Measurements from ENCODE around the gene NPIPB9. TPM values are rescaled to one million over a fixed set of nuclear protein-coding genes. Genes with fewer than 3 reads are reported as not detected.
"Not testable (repeated sequence)": the region's sequence is repeated elsewhere in the genome, so short reads cannot be mapped to it uniquely, and the experiment has no call there.

Gene NPIPB9

GRCh38 chr16:28820016-28820415, 68.4 kb downstream of the NPIPB9 start:
- H3K4ac ChIP-seq (ENCODE audit: low read length), result no peak overlapping the region
- no peak overlapping the region for H3K14ac ChIP-seq (ENCODE audit: low read length)
- no peak overlapping the region for H3K4me3 ChIP-seq (ENCODE audit: low read length in 2 of 2)

GRCh38 chr16:28820546-28820945, 69.0 kb downstream of the NPIPB9 start:
- H3K23ac ChIP-seq (ENCODE audit: low read depth, low read length, poor library complexity); H2BK15ac ChIP-seq (ENCODE audit: low read length): not testable (repeated sequence)

More at GRCh38 chr16:28820016-28820415, 68.4 kb downstream of the NPIPB9 start:
- WGBS, 2 donors (ENCODE audit: extremely low coverage in 2 of 2, insufficient read length in 2 of 2, insufficient replicate concordance in 1 of 2), result no CpG with 5 or more reads among the region's 5 CpGs
- Histone ChIP-seq H2AK5ac (ENCODE audit: low read depth, low read length) (no peak overlapping the region), H4K8ac (ENCODE audit: low read depth, low read length) (no peak overlapping the region), H3K9me3 (replicated peaks in 1 of 2; ENCODE audit: control insufficient read depth in 2 of 2, insufficient read depth in 1 of 2, low read depth in 1 of 2, low read length in 2 of 2) (no peaks in the 10 kb centered on the region), H4K91ac (ENCODE audit: low read depth, low read length, poor library complexity) (no peak overlapping the region), H3K4me2 (ENCODE audit: insufficient read depth, low read length, poor library complexity, severe bottlenecking) (no peak overlapping the region), H3K27me3 (ENCODE audit: control insufficient read depth in 3 of 3, insufficient read depth in 3 of 3, low read depth in 1 of 3, low read length in 3 of 3) (no peaks in the 10 kb centered on the region), H3K23ac (ENCODE audit: low read depth, low read length, poor library complexity) (no peak overlapping the region), H3K79me1 (ENCODE audit: low read depth, low read length) (no peaks in the 10 kb centered on the region), H2BK5ac (ENCODE audit: low read length) (no peak overlapping the region), H3K27ac (replicated peaks; ENCODE audit: low read length) (no peak overlapping the region), H2AFZ (ENCODE audit: low read length) (no peak overlapping the region), H3K36me3 (replicated peaks in 1 of 2; ENCODE audit: control insufficient read depth in 2 of 2, insufficient read depth in 2 of 2, low read length in 2 of 2) (peaks cover 2 to 17% of the 10 kb centered on the region in 2 donors), H3K9ac (ENCODE audit: low read depth, low read length, poor library complexity) (no peak overlapping the region), H2BK12ac (ENCODE audit: low read length) (no peak overlapping the region), H2BK120ac (ENCODE audit: low read depth, low read length) (no peak overlapping the region), H3K4me1 (ENCODE audit: control insufficient read depth in 2 of 2, insufficient read depth in 1 of 2, low read depth in 1 of 2, low read length in 2 of 2) (peaks cover 3 to 8% of the 10 kb centered on the region in 2 donors), H3K18ac (ENCODE audit: low read length) (no peak overlapping the region), H2BK15ac (ENCODE audit: low read length) (no peak overlapping the region)
- no peak for DNase-seq (ENCODE audit: low spot score)

GRCh38 chr16:28821874-28822519, 70.4 kb downstream of the NPIPB9 start:
- Histone ChIP-seq H2AK5ac (ENCODE audit: low read depth, low read length) (no peak overlapping the region), H2BK12ac (ENCODE audit: low read length) (no peak overlapping the region), H4K8ac (ENCODE audit: low read depth, low read length) (no peak overlapping the region), H3K23ac (ENCODE audit: low read depth, low read length, poor library complexity) (peak overlapping the region; percentile 37), H3K27ac (replicated peaks; ENCODE audit: low read length) (peak overlapping the region; percentile 99), H3K4me2 (ENCODE audit: insufficient read depth, low read length, poor library complexity, severe bottlenecking) (peak overlapping the region; percentile 66), H3K27me3 (ENCODE audit: control insufficient read depth in 3 of 3, insufficient read depth in 3 of 3, low read depth in 1 of 3, low read length in 3 of 3) (no peaks in the 10 kb centered on the region), H4K91ac (ENCODE audit: low read depth, low read length, poor library complexity) (no peak overlapping the region), H3K4me1 (ENCODE audit: control insufficient read depth in 2 of 2, insufficient read depth in 1 of 2, low read depth in 1 of 2, low read length in 2 of 2) (peaks cover 3 to 8% of the 10 kb centered on the region in 2 donors), H2BK120ac (ENCODE audit: low read depth, low read length) (no peak overlapping the region), H3K4me3 (ENCODE audit: low read length in 2 of 2) (peak overlapping the region; percentile 96 to 99), H2BK5ac (ENCODE audit: low read length) (no peak overlapping the region), H2AFZ (ENCODE audit: low read length) (peak overlapping the region; percentile 88), H3K36me3 (replicated peaks in 1 of 2; ENCODE audit: control insufficient read depth in 2 of 2, insufficient read depth in 2 of 2, low read length in 2 of 2) (peaks cover 17 to 35% of the 10 kb centered on the region in 2 donors), H3K9ac (ENCODE audit: low read depth, low read length, poor library complexity) (peak overlapping the region; percentile 24), H2BK15ac (ENCODE audit: low read length) (no peak overlapping the region), H3K14ac (ENCODE audit: low read length) (no peak overlapping the region), H3K9me3 (replicated peaks in 1 of 2; ENCODE audit: control insufficient read depth in 2 of 2, insufficient read depth in 1 of 2, low read depth in 1 of 2, low read length in 2 of 2) (no peaks in the 10 kb centered on the region), H3K18ac (ENCODE audit: low read length) (peak overlapping the region; percentile 23), H3K4ac (ENCODE audit: low read length) (no peak overlapping the region), H3K79me1 (ENCODE audit: low read depth, low read length) (no peaks in the 10 kb centered on the region)
- WGBS, 2 donors (ENCODE audit: extremely low coverage in 2 of 2, insufficient read length in 2 of 2, insufficient replicate concordance in 1 of 2), result no CpG with 5 or more reads among the region's 13 CpGs
- DNase-seq (ENCODE audit: low spot score), result no peak

More at GRCh38 chr16:28820546-28820945, 69.0 kb downstream of the NPIPB9 start:
- DNase-seq (ENCODE audit: low spot score); H4K8ac ChIP-seq (ENCODE audit: low read depth, low read length); H3K14ac ChIP-seq (ENCODE audit: low read length); H3K4me3 ChIP-seq (ENCODE audit: low read length in 2 of 2); H3K79me1 ChIP-seq (ENCODE audit: low read depth, low read length); H2AK5ac ChIP-seq (ENCODE audit: low read depth, low read length); H3K9ac ChIP-seq (ENCODE audit: low read depth, low read length, poor library complexity); H2AFZ ChIP-seq (ENCODE audit: low read length); H2BK120ac ChIP-seq (ENCODE audit: low read depth, low read length); H3K9me3 ChIP-seq (replicated peaks in 1 of 2; ENCODE audit: control insufficient read depth in 2 of 2, insufficient read depth in 1 of 2, low read depth in 1 of 2, low read length in 2 of 2); H3K4ac ChIP-seq (ENCODE audit: low read length); H3K4me1 ChIP-seq (ENCODE audit: control insufficient read depth in 2 of 2, insufficient read depth in 1 of 2, low read depth in 1 of 2, low read length in 2 of 2); H3K27ac ChIP-seq (replicated peaks; ENCODE audit: low read length); H3K4me2 ChIP-seq (ENCODE audit: insufficient read depth, low read length, poor library complexity, severe bottlenecking); H2BK5ac ChIP-seq (ENCODE audit: low read length); H3K18ac ChIP-seq (ENCODE audit: low read length); H3K27me3 ChIP-seq (ENCODE audit: control insufficient read depth in 3 of 3, insufficient read depth in 3 of 3, low read depth in 1 of 3, low read length in 3 of 3); H4K91ac ChIP-seq (ENCODE audit: low read depth, low read length, poor library complexity); H2BK12ac ChIP-seq (ENCODE audit: low read length): not testable (repeated sequence)
- WGBS, 2 donors (ENCODE audit: extremely low coverage in 2 of 2, insufficient read length in 2 of 2, insufficient replicate concordance in 1 of 2), result no CpG with 5 or more reads among the region's 13 CpGs
- peaks cover 6 to 22% of the 10 kb centered on the region in 2 donors for H3K36me3 ChIP-seq (replicated peaks in 1 of 2; ENCODE audit: control insufficient read depth in 2 of 2, insufficient read depth in 2 of 2, low read length in 2 of 2)

Small RNAs within 50 kb of the gene (small RNA-seq; reads per million reads assigned to genes)
- not detected for gene MIR6862-2 (ENCODE audit: insufficient read depth)
